Sigmoid colon (tissue), 7 donors: ENCODE results near the gene PLCH2. TPM values are rescaled to one million over a fixed set of nuclear protein-coding genes. Genes with fewer than 3 reads are reported as not detected.
A peak's percentile ranks its signal among the peaks of the same experiment; 100 is the strongest.

Experiments
- DNase-seq: peaks from one replicate; pipeline ENCODE4 v3.0.0-alpha.2; 2019
- H3K27ac ChIP-seq, 4 donors: fragments of 200-600 bp; sonication (generic); one replicate each; pipeline ENCODE4 v1.5.1; 2016 to 2019; ENCODE audit warnings: mild to moderate bottlenecking in 1 of 4
- H3K27me3 ChIP-seq, 3 donors: fragments of 200-600 bp; sonication (generic); one replicate each; pipeline ENCODE4 v1.5.1; 2019; ENCODE audit warnings: mild to moderate bottlenecking in 1 of 3
- H3K36me3 ChIP-seq, 4 donors: fragments of 200-600 bp; sonication (generic); one replicate each; pipeline ENCODE4 v1.5.1; 2016 to 2019
- H3K4me1 ChIP-seq, 4 donors: fragments of 200-600 bp; sonication (generic); one replicate each; pipeline ENCODE4 v1.5.1; 2017 to 2019
- H3K4me3 ChIP-seq, 4 donors: fragments of 200-600 bp; sonication (generic); one replicate each; pipeline ENCODE4 v1.5.1; 2017 to 2019; ENCODE audit warnings: mild to moderate bottlenecking in 2 of 4, moderate library complexity in 1 of 4
- H3K9me3 ChIP-seq, 4 donors: fragments of 200-600 bp in 3 of 4; sonication (generic) in 3 of 4; one replicate each; pipeline versions ENCODE4 v1.5.1 to v1.6.1; 2013 to 2019
- CTCF ChIP-seq, 4 experiments: fragments of 450-650 bp in 3 of 4; fragments of 200-600 bp in 1 of 4; IDR thresholded peaks; one replicate each; pipeline ENCODE4 v1.5.1; 2016 to 2019; ENCODE audit warnings: antibody characterized with exemption in 4 of 4, mild to moderate bottlenecking in 3 of 4, moderate library complexity in 2 of 4
- EP300 ChIP-seq, 4 donors: sonication (generic); formaldehyde crosslinking; IDR thresholded peaks; one replicate each; pipeline ENCODE4 v1.6.1; 2017; ENCODE audit warnings: antibody characterized with exemption in 4 of 4
- POLR2A ChIP-seq, 2 donors: fragments of 450-650 bp; IDR thresholded peaks; one replicate each; pipeline ENCODE4 v1.6.1; 2016; ENCODE audit warnings: antibody characterized with exemption in 2 of 2, mild to moderate bottlenecking in 2 of 2, moderate library complexity in 2 of 2
- POLR2AphosphoS5 ChIP-seq, 4 donors: sonication (generic); formaldehyde crosslinking; IDR thresholded peaks; one replicate each; pipeline ENCODE4 v1.6.1; 2017; ENCODE audit warnings: antibody characterized with exemption in 4 of 4
- WGBS, 2 donors: extraction: QIAGEN DNeasy Blood & Tissue Kit; methylation state at CpG; one replicate each; pipeline ENCODE4 v1.1.7; 2013; 5-methylcytosine and 5-hydroxymethylcytosine counted together
- intact Hi-C: fragments of 100-400 bp; cut with DNase I; formaldehyde crosslinking; loops from one replicate; pipeline ENCODE4 v1.15.1; 2023
- polyA plus RNA-seq, 3 donors: library from polyadenylated mRNA; stranded (reverse); fragments of 200-250 nt; gene quantifications; one replicate each; pipeline ENCODE4 v1.2.3, GENCODE V29; 2013
- total RNA-seq, 4 donors: library from RNA; depleted of rRNA; stranded (reverse); fragments of >200 nt; gene quantifications; one replicate each; pipeline ENCODE4 v1.1.0, GENCODE V29; 2016
- donor health status: healthy with polysubstance abuse.
- donor health status: Bipolar disorder and iron deficiency.
- donor health status: healthy.

The PLCH2 gene
- total and polyA plus RNA-seq, 7 donors = 0.54 to 3.8 (median 1.1) TPM; not detected in 2

GRCh38 chr1:2543543-2544092, 67.5 kb downstream of the PLCH2 start:
- Histone ChIP-seq H3K27me3 (peaks cover 26 to 91% (median 73%) of the 10 kb centered on the region in 3 donors), H3K36me3 (no peaks in the 10 kb centered on the region), H3K4me3 (no peak overlapping the region), H3K4me1 (peaks cover 0 to 56% (median 43%) of the 10 kb centered on the region in 4 donors), H3K9me3 (no peaks in the 10 kb centered on the region), H3K27ac (no peak overlapping the region)
- no peak for TF ChIP-seq POLR2A (IDR thresholded peaks at IDR 0.05)
- no peak for TF ChIP-seq CTCF (IDR thresholded peaks at IDR 0.05)
- TF ChIP-seq POLR2AphosphoS5 (IDR thresholded peaks at IDR 0.05) = no peak
- no peak for TF ChIP-seq EP300 (IDR thresholded peaks at IDR 0.05)
- intact Hi-C loops = no loop called here
- 28 to 47% methylated on average over 26 of the region's 26 CpGs for WGBS, 2 donors
- DNase-seq = no peak

GRCh38 chr1:2544093-2544874, 68.2 kb downstream of the PLCH2 start:
- peak overlapping the region in 2 of 4 donors; percentile 2 to 13 for H3K27ac ChIP-seq
- DNase-seq = no peak
- 59 to 67% methylated on average over 26 of the region's 26 CpGs for WGBS, 2 donors
- intact Hi-C loops = no loop called here
- H3K27me3 ChIP-seq = peaks cover 26 to 84% (median 69%) of the 10 kb centered on the region in 3 donors
- TF ChIP-seq POLR2A (IDR thresholded peaks at IDR 0.05) (no peak), EP300 (IDR thresholded peaks at IDR 0.05) (no peak), CTCF (IDR thresholded peaks at IDR 0.05) (no peak), POLR2AphosphoS5 (IDR thresholded peaks at IDR 0.05) (no peak)
- H3K9me3 ChIP-seq = no peaks in the 10 kb centered on the region
- no peaks in the 10 kb centered on the region for H3K36me3 ChIP-seq
- H3K4me1 ChIP-seq = peaks cover 0 to 63% (median 48%) of the 10 kb centered on the region in 4 donors
- no peak overlapping the region for H3K4me3 ChIP-seq

GRCh38 chr1:2544875-2545640, 69.0 kb downstream of the PLCH2 start:
- H3K36me3 ChIP-seq = no peaks in the 10 kb centered on the region
- no peak for DNase-seq
- intact Hi-C loops = loop anchor here (5.0 kb wide), 1 partner anchor 42 kb away; the partner anchor contains the start of gene PRXL2B
- H3K4me1 ChIP-seq = peaks cover 0 to 64% (median 51%) of the 10 kb centered on the region in 4 donors
- no peak for TF ChIP-seq EP300 (IDR thresholded peaks at IDR 0.05)
- TF ChIP-seq CTCF (IDR thresholded peaks at IDR 0.05) = no peak
- no peak for TF ChIP-seq POLR2A (IDR thresholded peaks at IDR 0.05)
- TF ChIP-seq POLR2AphosphoS5 (IDR thresholded peaks at IDR 0.05) = no peak
- H3K27ac ChIP-seq = peak overlapping the region; percentile 79 to 94 (median 82)
- 49 to 73% methylated on average over 19 of the region's 19 CpGs for WGBS, 2 donors
- H3K9me3 ChIP-seq = no peaks in the 10 kb centered on the region
- no peak overlapping the region for H3K4me3 ChIP-seq
- H3K27me3 ChIP-seq = peaks cover 26 to 76% (median 61%) of the 10 kb centered on the region in 3 donors

- peaks cover 19 to 68% (median 53%) of the 10 kb centered on the region in 3 donors for H3K27me3 ChIP-seq
- intact Hi-C loops = loop anchor here (5.0 kb wide), 1 partner anchor 41 kb away; the partner anchor contains the start of gene PRXL2B
- H3K4me3 ChIP-seq = peak overlapping the region; percentile 36 to 52 (median 48)
- peak overlapping the region; percentile 79 to 94 (median 82) for H3K27ac ChIP-seq
- H3K36me3 ChIP-seq = no peaks in the 10 kb centered on the region
- H3K9me3 ChIP-seq = no peaks in the 10 kb centered on the region
- DNase-seq = peak; percentile 96
- peaks cover 0 to 61% (median 46%) of the 10 kb centered on the region in 4 donors for H3K4me1 ChIP-seq
- 2 to 3% methylated on average over 43 of the region's 43 CpGs for WGBS, 2 donors
- TF ChIP-seq POLR2AphosphoS5 (IDR thresholded peaks at IDR 0.05) (peak in 3 of 4 donors; percentile 16 to 57 (median 18)), CTCF (IDR thresholded peaks at IDR 0.05) (no peak), POLR2A (IDR thresholded peaks at IDR 0.05) (peak in 1 of 2 donors; percentile 39)
These were observed 69.8 kb downstream of the PLCH2 start for GRCh38 chr1:2545754-2546514.
